ENCODE measurements around the gene B9D1. TPM values are rescaled to one million over a fixed set of nuclear protein-coding genes. Genes with fewer than 3 reads are reported as not detected.
A peak's percentile ranks its signal among the peaks of the same experiment; 100 is the strongest.

B9D1 gene
- total and polyA plus RNA-seq, 9 of the 15 experiments (the other 6 are each of a cell fraction or from before 2014, with no cell fraction given): 8.9 to 28.0 (median 17.9) TPM

- no peak for TF ChIP-seq ZNF699 (CRISPR knock-in tag; IDR thresholded peaks at IDR 0.05; ENCODE audit: insufficient replicate concordance)
- no peak for TF ChIP-seq GTF2A2 (tag; IDR thresholded peaks at IDR 0.05)
These were observed 40.4 kb downstream of the B9D1 start (continued) for GRCh38 chr17:19322129-19322505.

- WGBS (ENCODE audit: insufficient coverage, low coverage, missing lambda C conversion rate): 66% methylated on average over 8 of the region's 9 CpGs
These were observed 40.9 kb downstream of the B9D1 start for GRCh38 chr17:19321481-19322128.

More at GRCh38 chr17:19321481-19322128, 40.9 kb downstream of the B9D1 start:
- Histone ChIP-seq H3K9ac (ENCODE audit: insufficient read depth in 1 of 2, low read depth in 2 of 2, low read length in 2 of 2) (no peak overlapping the region), H3K9me3 (replicated peaks; ENCODE audit: control insufficient read depth, insufficient read depth, low read depth, low read length) (no peaks in the 10 kb centered on the region), H4K20me1 (replicated peaks; ENCODE audit: control insufficient read depth, insufficient read depth, low read length) (no peaks in the 10 kb centered on the region), H3K4me3 (no peak overlapping the region), H3K79me2 (ENCODE audit: control insufficient read depth, insufficient read depth, low read length) (no peaks in the 10 kb centered on the region), H3K27me3 (ENCODE audit: control insufficient read depth in 2 of 2, insufficient read depth in 2 of 2, low read length in 2 of 2) (no peaks in the 10 kb centered on the region), H3K27ac (ENCODE audit: extremely low read depth, low read depth, low read length) (no peak overlapping the region), H3K36me3 (ENCODE audit: control insufficient read depth, insufficient read depth, low read length) (no peaks in the 10 kb centered on the region), H3K4me2 (ENCODE audit: insufficient read depth, low read length) (no peak overlapping the region), H2AFZ (ENCODE audit: low read depth, low read length) (no peak overlapping the region), H3K4me1 (replicated peaks in 1 of 2; ENCODE audit: control insufficient read depth in 2 of 2, insufficient read depth in 2 of 2, low read length in 2 of 2) (peaks cover 5 to 6% of the 10 kb centered on the region in 2 experiments; a peak in 3 of 5 replicates), H3K9me1 (ENCODE audit: control insufficient read depth, insufficient read depth, low read length) (peaks cover 4% of the 10 kb centered on the region)
- peak; percentile 45; the same call in 1 of the 3 replicates for ATAC-seq
- no peak for FAIRE-seq
- BruUV-seq (replicated peaks): no TSS peak
- ChIA-PET POLR2A (interaction anchor here (0.6 to 2.2 kb wide), 5 partner anchors 14 to 20 kb away, joined by 3 to 9 read pairs (median 3); no protein-coding TSS in a partner anchor), CTCF (ENCODE audit: low intra/inter-chr PET ratio) (no interaction called here)
- in situ Hi-C loops (cut with MboI): no loop called here
- TF ChIP-seq, protein P1, sequence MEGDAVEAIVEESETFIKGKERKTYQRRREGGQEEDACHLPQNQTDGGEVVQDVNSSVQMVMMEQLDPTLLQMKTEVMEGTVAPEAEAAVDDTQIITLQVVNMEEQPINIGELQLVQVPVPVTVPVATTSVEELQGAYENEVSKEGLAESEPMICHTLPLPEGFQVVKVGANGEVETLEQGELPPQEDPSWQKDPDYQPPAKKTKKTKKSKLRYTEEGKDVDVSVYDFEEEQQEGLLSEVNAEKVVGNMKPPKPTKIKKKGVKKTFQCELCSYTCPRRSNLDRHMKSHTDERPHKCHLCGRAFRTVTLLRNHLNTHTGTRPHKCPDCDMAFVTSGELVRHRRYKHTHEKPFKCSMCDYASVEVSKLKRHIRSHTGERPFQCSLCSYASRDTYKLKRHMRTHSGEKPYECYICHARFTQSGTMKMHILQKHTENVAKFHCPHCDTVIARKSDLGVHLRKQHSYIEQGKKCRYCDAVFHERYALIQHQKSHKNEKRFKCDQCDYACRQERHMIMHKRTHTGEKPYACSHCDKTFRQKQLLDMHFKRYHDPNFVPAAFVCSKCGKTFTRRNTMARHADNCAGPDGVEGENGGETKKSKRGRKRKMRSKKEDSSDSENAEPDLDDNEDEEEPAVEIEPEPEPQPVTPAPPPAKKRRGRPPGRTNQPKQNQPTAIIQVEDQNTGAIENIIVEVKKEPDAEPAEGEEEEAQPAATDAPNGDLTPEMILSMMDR (IDR thresholded peaks at IDR 0.05 in 2 of 3, conservative IDR thresholded peaks at IDR 0.05 in 1 of 3; ENCODE audit: insufficient read depth in 2 of 3, low read depth in 1 of 3, low read length in 3 of 3): peak in 1 of 3 experiments; percentile 24; a peak in 1 of 6 replicates
- TF ChIP-seq ZNF583 (CRISPR knock-in tag; IDR thresholded peaks at IDR 0.05) (no peak), ZBTB7A (IDR thresholded peaks at IDR 0.05; ENCODE audit: borderline replicate concordance, control insufficient read depth, low read depth, low read length) (peak; percentile 58; the same call in 1 of the 2 replicates)
- DNase-seq (ENCODE audit: extremely low read depth in 1 of 4, low spot score in 3 of 4): no peak
- intact Hi-C loops (cut with micrococcal nuclease): no loop called here

Measured in K562 (cell line).